Fibroblast of peridontal ligament (primary cell): ENCODE results near the gene EFHC2.
"Not testable (repeated sequence)": the region's sequence is repeated elsewhere in the genome, so short reads cannot be mapped to it uniquely, and the experiment has no call there.

ENCODE experiments used
- DNase-seq: peaks from one replicate; pipeline ENCODE4 v3.0.0-alpha.2; 2010; ENCODE audit errors: extremely low read depth

EFHC2 gene

DNA sequence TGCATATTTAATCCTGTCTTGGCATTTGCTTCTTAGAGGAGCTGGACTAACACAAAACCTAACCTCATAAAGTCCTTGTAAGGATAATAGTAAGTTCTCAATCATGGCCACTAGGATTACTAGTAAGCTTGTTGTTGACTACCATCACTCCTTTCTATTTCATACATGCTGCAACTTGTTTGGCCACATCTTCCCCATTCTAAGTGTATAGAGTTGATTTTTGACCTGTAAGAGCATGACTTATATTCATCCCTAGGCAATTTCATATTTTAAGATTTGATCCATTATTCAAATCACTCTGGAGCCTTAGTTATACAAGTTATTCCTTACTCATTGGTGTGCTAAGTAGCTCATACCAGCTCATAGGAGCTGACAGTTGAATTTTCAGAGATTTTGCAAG, 109.4 kb downstream of the EFHC2 start:
- DNase-seq, result no peak

DNA sequence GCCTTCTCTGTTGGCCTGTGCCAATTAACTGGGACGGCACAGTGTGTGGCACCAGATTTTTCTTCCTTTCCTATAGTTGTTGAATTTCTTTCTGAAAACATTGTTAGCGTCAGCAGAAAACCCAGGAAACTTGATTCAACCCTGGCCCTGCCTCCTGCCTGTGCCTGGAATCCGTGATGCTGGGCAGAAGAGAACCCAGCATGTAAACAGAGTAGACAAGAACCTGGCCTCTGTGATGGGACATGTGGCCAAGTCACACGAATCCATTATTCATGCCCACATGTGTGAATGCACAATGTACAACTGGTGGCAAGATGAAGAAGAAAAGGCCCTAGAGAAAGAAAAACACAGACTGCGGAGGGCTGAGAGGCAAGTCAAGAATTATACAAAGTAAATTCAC, 111.4 kb downstream of the EFHC2 start:
- no peak for DNase-seq

- DNase-seq, result no peak
These were observed 114.9 kb downstream of the EFHC2 start for GRCh38 chrX:44228621-44229020.

- DNase-seq, result peak; percentile 3
These were observed 115.5 kb downstream of the EFHC2 start for GRCh38 chrX:44227991-44228390.

GRCh38 chrX:44225667-44226066, 117.8 kb downstream of the EFHC2 start:
- no peak for DNase-seq

- no peak for DNase-seq
These were observed 118.7 kb downstream of the EFHC2 start for GRCh38 chrX:44224760-44225159.

DNA sequence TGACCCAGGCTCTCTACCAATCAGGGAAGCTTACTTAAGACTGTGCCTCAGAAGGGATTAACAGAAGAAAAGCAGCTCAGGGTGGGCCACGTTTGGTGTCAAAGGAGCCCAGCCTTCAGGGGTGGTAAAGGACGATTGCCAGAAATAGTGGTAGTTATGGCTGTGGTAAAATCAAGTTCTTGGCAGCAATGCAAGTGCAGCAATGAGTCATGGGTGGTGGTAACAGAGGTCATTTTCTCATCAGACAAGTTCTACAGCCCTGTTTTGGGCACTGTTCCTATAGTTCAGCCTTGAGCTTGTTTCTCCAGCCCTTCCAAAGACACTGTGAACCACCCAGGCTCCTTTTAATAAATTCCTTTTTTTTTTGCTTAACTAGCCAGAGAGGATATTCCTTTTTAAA, 120.3 kb downstream of the EFHC2 start:
- peak; percentile 81 for DNase-seq

DNA sequence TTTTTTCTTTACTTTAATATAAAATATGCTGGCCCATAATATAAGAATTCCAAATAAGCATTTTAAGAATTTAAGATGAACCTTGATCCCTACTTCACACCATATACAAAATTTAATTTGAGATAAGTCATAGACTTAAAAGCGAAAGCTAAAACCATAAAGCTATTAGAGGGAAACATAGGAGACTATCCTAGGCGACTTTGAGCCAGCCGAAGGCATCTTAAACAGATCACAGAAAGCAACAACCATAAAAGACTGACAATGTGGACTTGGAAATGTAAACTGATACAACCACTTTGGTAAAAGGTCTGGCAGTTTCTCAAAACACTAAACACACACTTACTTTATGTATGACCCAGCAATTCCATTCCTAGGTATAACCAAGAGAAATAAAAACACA, 125.0 kb downstream of the EFHC2 start:
- no peak for DNase-seq

GRCh38 chrX:44216171-44216570, 127.3 kb downstream of the EFHC2 start:
- DNase-seq, result no peak

DNA sequence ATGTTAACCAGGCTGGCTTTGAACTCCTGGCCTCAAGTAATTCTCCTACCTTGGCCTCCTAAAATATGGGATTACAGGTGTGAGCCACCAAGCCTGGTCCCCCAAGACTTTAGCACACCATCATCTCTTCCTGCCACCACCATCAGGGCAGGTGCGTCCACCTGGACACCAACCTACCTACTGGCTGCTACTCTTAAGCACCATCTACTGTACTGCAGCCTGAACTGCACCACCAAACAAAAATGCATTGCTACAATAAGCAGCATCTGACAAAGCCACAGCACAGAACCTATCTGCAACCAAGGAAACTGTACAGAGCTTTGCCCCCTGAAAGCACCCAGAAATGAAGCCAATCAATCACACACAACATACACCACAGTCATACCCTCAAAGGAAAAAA, 139.7 kb downstream of the EFHC2 start:
- DNase-seq, result no peak

DNA sequence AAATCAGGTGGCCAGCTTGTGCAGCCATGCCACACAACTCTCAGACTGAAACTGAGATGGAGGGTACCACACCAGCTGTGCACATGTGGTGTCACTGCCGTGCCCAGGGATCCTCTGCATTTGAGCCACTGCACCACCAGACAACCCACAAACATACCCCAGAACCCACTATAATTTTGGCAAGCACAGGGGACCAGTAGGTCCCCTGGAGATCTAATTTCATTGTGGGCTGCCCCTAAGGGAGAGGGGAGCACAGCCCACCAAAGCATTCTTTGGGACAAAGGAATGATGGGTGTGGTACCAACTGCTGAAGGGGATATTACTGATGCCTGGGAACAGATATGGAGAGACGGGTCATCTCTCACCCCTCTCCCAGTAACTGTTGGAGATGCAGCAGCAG, 140.9 kb downstream of the EFHC2 start:
- no peak for DNase-seq

DNA sequence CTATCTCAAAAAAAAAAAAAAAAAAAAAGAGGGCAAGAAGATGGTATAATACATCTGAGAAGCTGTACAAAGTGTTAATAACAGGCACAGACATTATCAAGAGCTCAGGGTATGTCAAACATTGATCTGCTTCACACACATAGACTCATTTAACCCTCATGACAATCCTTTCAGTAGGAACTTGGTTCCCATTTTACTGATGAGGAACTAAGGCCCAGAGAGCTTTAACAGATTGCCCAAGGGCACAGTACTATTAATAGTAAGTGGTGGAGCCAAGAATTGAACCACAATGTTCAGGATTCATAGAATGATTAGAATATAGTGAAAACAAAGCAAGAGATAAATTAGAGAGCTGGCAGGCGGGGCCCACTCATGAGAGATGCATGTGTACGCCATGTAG, 154.4 kb downstream of the EFHC2 start:
- no peak for DNase-seq

- not testable (repeated sequence) for DNase-seq
These were observed 155.6 kb downstream of the EFHC2 start for GRCh38 chrX:44187915-44188314.

- DNase-seq, result no peak
These were observed 160.1 kb downstream of the EFHC2 start for GRCh38 chrX:44183329-44183728.

DNA sequence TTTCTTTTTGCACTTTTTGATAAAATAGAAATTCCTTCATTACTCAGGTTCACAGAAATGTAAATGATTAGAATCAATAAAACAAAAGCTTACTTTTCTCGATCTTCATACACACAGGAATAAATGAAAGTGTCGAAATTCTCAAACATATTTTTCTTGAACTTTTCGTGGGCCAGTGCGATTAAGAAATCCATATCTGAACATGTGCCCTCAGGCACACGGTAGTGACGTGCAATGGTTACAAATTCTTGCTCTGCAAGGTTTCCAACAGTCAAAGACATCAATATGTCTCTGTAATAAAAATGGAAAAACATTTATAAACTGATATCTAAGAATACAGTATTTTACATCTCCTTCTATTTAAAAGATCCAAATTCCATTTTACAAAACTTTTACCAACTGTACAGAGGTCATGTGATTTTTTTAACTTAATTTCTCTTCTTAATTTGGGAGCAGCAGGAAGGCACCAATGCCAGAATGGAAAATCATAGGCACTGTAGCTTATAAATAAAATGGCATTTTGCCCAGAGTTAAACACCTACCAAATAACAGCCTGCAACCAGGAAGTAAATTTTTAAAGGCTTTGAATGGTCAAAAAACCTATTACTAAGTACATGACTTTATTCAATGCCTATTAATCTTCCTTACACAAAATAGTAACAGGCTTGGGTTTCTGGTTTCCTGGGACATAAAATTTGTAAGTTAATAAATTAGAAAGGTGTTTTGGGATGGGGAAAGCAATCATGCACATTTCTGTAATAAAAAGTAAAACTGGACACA, 165.0 kb downstream of the EFHC2 start:
- DNase-seq, result no peak

- no peak for DNase-seq
These were observed 168.0 kb downstream of the EFHC2 start for GRCh38 chrX:44175455-44175854.

DNA sequence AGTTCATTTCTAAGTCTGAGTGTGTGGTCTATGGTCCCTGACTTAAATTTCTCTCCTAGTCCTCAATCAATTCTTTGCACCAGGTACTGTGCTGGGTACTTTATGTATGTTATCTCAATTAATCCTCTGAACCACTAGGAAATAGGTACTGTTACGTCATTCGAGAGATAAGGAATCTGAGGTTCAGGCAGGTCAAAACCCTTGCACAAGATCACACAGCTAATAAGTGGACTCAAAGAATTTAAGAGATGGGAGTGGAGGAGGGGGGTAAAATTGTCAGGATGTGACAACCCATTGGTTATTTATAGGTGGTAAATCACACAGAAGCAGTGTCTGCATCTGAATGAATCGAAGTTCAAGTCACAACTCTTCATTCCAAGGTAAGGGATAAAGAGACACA, 169.4 kb downstream of the EFHC2 start:
- no peak for DNase-seq

DNA sequence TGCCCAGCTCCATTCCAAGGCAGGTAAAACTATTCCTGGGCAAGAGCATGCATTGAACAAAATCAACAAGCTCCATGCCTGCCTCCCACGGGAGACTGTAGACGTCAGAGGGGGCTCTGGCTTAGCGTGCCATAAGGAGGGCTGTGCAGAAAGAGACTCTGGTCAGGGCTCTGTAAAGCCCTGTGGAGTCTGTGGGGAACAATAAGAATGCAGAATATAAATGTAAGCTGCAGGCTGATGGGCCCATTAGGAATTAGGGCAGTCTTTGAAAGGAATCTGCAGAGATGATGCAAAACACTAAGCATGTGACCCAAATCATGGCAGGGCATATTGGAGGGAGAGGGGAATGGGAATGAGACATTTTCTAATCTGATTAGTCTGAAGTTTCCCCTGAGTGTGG, 170.3 kb downstream of the EFHC2 start:
- no peak for DNase-seq

DNA sequence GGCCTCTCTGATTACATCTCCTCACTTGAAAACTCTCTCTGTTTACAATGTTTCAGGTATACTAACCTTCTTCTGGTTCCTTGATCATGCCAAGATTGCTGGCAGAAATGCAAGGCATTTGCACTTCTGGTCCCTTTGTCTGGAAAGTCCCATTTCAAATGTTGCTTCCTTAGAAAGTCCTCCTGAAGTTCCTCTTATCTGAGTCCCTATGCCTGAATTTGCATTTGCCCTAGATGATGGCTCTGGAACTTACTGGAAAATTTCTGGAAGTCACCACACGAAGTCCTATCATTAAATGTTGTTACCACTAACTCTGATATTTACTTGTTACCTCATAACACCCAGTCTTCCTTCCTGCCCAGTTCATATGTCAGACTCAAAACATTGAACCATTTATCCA, 176.4 kb downstream of the EFHC2 start:
- DNase-seq, result no peak

GRCh38 chrX:44162964-44163475, 180.5 kb downstream of the EFHC2 start:
- no peak for DNase-seq

- DNase-seq, result peak; percentile 65
These were observed 185.6 kb downstream of the EFHC2 start for GRCh38 chrX:44157858-44158257.

DNA sequence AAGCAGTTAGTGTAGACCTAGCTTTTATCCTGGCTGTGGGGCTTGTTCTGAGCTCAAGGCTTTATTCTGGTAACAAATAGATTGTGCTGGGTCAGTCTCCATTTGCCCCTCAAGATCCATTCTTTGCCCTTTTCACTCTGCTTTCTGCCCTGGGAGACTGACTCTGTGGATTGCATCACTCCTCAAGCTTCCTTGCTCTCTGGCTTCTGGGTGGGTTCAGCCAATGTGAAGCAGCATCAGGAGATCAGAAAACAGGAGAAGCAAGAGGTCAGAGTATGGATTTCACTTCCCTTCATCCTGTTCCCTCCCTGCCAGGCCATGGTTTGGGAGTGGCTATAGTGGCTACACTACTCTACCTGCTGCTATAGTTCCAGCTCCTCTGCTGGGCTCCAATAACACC, 186.2 kb downstream of the EFHC2 start:
- DNase-seq, result no peak

DNA sequence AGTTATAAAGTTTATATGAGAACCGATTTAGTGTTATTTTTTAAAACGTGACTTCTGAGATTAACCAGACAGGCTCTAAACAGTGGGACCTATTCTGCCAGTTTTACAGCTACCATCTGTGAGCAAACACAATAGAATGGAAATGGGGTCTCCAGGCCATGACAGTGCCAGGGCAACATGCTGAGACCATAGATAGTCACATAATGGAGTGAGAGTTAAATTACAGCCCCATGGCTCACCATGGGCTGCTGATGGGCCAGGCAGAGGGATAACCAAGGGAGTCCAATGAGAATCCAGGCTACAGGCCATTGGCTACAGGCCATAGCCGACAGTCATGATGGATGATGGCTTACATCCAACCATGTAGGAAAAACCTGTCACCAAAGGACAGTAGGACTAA, 186.7 kb downstream of the EFHC2 start:
- no peak for DNase-seq

DNA sequence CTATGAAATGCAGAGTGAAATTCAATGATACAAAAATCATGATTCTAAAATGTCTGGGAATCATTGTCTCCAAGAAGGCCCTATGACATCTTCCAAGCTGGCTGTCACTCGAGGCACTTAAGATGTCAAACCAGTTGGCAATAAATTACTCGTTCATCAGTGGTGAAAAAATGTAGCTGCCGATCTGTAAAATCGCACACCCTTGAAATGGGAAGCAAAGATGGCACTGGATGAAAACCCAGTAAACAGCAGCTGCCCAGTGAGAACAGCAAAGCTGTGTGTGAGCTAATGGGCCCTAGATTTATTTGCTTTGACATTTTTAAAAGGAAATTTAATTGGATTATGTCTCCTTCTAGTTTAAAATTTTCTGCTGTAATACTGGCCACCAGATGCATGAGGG, 188.3 kb downstream of the EFHC2 start:
- no peak for DNase-seq
